Measurements from ENCODE around the gene NMNAT2.

- TF ChIP-seq CTCF (IDR thresholded peaks at IDR 0.05) (no peak), POLR2A (IDR thresholded peaks at IDR 0.05) (no peak)
These were observed 144.9 kb downstream of the NMNAT2 start for GRCh38 chr1:183273300-183273699.

Data from body of pancreas (tissue), 4 donors.